Vagina (tissue), 2 donors: ENCODE measurements around the gene APOL6.

Experiments used
- CTCF ChIP-seq, 3 experiments: fragments of 450-650 bp in 2 of 3; fragments of 200-600 bp in 1 of 3; sonication (generic) in 1 of 3; IDR thresholded peaks; one replicate each; pipeline ENCODE4 v1.5.1; 2017 to 2019; ENCODE audit warnings: antibody characterized with exemption in 3 of 3, mild to moderate bottlenecking in 2 of 3, moderate library complexity in 2 of 3
- POLR2A ChIP-seq, 2 donors: fragments of 450-650 bp; IDR thresholded peaks; one replicate each; pipeline ENCODE4 v1.6.1; 2017; ENCODE audit warnings: antibody characterized with exemption in 2 of 2, mild to moderate bottlenecking in 2 of 2, moderate library complexity in 2 of 2

- no peak for TF ChIP-seq CTCF (IDR thresholded peaks at IDR 0.05)
- TF ChIP-seq POLR2A (IDR thresholded peaks at IDR 0.05): no peak
These were observed 47.1 kb upstream of the APOL6 start for GRCh38 chr22:35601013-35601580.
